HG03196 (cell line): ENCODE results near the gene UMAD1.
"Not testable (repeated sequence)": the region's sequence is repeated elsewhere in the genome, so short reads cannot be mapped to it uniquely, and the experiment has no call there.

ENCODE experiments used
- ATAC-seq: cut with Tn5 transposase; IDR thresholded peaks from one replicate; pipeline ENCODE4 v1.9.1; 2021; ENCODE audit not compliant: unreplicated experiment

Gene UMAD1

GRCh38 chr7:7793249-7793648, 152.7 kb downstream of the UMAD1 start:
- ATAC-seq, result no peak

- ATAC-seq, result no peak
These were observed 153.4 kb downstream of the UMAD1 start for GRCh38 chr7:7793921-7794320.

DNA sequence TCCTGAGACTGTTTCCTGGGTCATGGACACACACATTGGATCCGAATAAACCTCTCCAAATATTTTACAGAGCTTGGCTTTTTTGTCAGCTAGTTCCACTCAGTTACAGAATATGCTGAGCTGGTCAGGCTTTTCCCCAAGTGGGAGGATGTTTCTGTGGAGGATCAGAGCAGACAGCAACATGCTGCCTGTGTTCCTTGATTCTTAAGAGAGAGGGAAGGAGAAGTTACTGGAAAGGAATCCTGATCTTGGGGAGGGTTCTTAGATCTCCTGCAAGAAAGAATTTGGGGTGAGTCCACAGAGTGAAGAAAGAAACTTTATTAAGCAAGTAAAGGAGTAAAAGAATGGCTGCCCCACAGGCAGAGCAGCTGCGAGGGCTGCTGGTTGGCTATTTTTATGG, 154.7 kb downstream of the UMAD1 start:
- no peak for ATAC-seq

DNA sequence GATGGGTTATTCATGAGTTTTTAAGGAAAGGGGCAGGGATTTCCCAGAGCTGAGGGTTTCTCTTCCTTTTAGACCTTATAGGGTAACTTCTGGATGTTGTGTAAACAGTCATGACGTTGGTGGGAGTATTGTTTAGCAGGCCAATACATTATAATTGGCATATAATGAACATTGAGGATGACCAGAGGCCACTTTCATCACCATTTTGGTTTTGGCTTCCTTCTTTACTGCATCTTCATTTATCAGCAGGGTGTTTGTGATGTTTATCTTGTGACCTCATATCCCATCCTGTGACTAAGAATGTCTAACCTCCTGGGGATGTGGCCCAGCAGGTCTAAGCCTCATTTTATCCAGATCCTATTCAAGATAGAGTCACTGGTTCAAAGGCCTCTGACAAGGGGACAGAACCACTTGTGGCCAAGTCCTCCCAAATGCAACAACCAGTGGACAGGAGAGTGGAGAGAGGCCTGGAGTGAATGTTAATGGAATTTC, 155.1 kb downstream of the UMAD1 start:
- ATAC-seq, result no peak

GRCh38 chr7:7798510-7798909, 158.0 kb downstream of the UMAD1 start:
- peak; percentile 81 for ATAC-seq

GRCh38 chr7:7799138-7799537, 158.6 kb downstream of the UMAD1 start:
- no peak for ATAC-seq

GRCh38 chr7:7802531-7802930, 162.0 kb downstream of the UMAD1 start:
- no peak for ATAC-seq

DNA sequence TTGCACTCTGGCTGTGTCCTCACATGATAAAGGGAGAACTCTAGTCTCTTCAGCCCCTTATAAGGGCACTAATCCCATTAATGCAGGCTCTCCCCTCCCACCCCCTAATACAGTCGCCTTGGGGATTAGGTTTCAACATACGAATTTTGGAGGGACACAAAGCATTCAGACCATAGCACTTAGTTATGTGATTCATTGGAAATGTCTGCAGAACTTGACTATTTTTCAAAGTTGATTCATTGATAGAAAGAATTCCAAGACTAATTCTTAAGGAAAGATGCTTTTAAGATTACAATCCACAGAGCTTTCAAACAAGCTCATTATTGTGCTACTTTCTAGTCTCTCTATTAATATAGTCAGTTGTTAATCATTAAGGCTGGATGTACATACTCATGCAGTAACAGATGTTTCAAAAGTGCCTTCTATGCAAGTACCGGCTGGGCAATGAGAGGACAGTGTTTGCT, 163.2 kb downstream of the UMAD1 start:
- peak; percentile 76 for ATAC-seq

DNA sequence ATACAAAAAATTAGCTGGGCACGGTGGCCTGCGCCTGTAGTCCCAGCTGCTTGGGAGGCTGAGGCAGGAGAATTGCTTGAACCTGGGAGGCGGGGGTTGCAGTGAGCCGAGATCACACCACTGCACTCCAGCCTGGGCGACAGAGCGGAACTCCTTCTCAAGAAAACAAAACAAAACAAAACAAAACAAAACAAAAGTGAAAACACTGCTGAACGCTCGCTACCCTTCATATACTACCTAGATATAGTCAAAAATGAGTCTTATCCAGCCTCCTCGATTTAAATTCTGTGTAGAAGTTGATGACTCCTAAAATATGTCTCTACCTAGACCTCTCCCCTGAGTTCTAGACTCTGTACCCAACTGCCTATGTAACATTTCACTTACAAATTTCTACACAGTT, 164.3 kb downstream of the UMAD1 start:
- not testable (repeated sequence) for ATAC-seq

DNA sequence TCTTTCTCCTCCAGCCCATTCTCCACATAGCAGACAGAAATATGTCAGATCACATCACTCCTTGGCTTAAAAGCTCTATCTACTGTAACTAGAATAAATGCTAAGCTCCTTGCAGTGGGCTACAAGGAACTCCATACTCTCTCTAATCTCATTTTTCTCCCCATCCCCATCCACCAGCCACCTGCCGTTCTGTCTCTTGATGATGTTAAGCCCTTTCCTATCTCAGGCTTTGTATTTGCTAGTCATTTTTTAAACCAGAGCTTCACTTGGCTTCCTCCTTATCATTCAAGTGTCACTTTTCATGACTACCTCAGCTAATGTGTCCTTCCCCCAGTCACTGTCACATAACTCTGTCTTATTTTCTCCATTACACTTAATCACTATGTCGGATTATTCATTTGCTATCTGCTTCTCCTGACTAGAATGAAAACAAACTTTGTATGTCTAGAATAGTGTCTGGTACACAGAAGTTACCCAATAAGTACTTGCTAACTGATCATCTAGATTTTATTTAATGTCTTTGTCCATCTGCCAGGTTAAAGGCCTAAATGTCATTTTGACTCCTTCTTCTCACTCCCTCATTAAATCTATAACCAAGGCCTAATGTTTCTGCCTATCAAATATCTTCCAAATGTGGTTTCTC, 165.1 kb downstream of the UMAD1 start:
- no peak for ATAC-seq

DNA sequence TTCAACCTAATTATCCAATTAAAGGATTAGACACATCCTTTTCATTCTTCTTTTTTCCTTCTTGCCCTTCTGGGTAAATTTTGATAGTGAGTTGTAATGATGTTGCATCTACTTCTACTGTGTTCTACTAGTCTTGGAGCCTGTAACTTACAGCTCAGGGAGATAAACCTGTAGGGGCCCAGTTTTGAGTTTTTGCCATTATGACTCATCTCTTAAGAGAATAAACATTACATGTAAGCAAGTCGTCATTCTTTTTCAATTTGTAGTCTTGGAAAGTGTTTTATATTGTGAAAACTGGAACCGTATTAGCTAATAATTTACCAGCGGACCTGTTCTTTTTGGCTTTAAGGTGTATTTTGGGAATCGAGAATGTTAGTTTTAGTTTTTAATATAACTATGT, 167.6 kb downstream of the UMAD1 start:
- no peak for ATAC-seq

DNA sequence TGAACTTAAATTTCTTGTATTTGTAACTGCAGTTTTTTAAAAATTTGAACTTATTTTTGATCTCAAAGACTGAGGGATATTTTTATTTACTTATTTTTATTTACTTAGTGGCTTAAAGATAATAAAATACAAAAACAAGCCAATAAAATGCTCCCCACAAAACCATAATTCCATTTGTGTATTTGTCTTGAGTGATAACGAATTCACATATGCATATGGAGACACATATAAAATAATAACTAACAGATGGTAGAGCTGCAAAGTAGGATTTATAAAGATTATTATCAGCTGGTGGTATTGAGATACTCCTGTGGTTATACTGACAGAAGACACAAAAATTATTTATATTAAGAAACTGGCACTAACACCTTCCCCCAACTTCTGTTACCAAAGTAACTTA, 168.1 kb downstream of the UMAD1 start:
- ATAC-seq, result no peak

DNA sequence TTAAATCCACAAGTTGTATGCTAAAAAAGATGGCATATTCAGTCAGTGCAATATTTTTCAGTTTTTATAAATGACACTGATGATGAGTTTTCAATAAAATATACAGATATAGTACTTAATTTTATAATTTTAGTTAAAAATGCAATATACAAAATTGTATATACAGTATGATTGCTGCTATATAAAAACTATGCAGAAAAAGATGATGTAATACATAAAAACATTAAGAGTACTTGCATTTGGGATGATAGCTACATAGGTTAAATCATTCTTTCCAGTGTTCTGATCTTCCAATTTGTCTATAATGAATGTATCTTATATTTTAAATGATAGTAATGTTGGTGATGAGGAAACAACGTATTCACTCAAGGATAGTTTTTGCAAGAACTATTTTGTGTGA, 169.8 kb downstream of the UMAD1 start:
- ATAC-seq, result no peak

GRCh38 chr7:7810826-7811225, 170.3 kb downstream of the UMAD1 start:
- ATAC-seq, result no peak

- no peak for ATAC-seq
These were observed 171.6 kb downstream of the UMAD1 start for GRCh38 chr7:7812112-7812511.

DNA sequence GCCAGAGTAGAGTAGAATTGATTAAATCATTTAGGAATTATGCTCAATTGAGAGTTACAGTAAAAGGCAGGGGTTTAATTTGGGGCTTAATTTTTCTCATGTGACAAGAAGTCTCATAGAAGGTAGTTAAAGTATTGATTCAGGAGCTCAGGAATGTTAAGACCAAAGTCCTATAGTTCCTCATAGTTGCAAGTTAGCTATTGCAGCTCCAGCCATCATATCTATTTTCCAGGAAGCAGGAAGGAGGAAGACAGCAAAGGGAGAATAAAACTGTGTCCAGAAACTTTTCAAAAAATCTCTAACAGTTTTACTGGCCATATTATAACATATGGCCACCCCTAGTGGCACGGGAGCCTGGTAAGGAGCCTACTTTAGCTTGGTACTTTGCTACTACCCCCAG, 174.8 kb downstream of the UMAD1 start:
- no peak for ATAC-seq

- ATAC-seq, result peak; percentile 37
These were observed 175.5 kb downstream of the UMAD1 start for GRCh38 chr7:7816084-7816483.

- no peak for ATAC-seq
These were observed 176.4 kb downstream of the UMAD1 start for GRCh38 chr7:7816816-7817536.

DNA sequence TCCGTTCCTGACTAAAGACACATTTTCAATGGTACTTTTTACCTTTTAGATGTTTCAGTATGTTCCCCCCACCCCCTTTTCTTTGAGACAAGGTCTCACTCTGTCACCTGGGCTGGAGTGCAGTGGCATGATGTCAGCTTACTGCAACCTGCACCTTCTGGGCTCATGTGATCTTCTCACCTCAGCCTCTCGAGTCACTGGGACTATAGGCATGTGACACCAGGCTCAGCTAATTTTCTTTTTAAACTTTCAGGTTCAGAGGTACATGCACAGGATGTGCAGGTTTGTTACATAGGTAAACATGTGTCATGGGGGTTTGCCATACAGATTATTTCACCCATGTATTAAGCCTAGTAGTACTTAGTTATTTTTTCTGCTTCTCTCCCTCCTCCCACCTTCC, 177.2 kb downstream of the UMAD1 start:
- no peak for ATAC-seq

- ATAC-seq, result not testable (repeated sequence)
These were observed 177.6 kb downstream of the UMAD1 start for GRCh38 chr7:7818179-7818578.

DNA sequence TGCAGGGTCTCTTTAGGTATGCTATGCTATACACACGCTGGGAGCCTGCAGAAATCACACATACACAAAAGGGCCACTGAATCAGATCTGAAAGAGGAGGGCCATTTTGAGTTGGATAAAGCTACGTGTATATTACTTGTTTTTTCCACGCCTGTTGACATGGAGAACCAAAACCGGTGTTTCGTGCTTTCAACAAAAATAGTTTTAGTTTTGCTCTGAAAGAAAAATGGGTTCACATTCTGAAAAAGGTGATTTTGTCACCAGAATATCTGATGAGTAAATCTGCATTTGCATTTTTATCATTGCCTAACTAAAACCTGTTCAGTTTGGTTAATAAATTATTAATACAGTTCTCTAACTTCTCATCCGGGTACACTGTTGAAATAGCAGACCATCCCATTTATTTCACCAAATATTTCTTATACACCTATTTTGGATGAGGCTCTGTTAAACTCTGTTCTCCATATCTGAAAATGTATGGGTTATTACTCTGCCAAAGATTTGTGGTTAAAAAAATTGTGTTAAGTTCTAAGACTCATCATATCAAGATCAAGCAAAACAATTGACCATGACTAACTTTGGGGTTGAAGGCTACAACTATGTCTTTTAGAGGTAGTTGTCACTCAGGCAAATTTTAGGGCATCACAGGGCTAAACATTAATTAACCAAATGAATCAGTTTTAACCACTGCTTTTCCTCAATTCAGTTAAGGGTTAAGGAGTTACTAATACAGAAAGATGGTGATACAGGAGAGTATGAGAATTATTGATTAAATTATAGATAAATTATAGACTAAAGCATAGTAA, 179.1 kb downstream of the UMAD1 start:
- ATAC-seq, result peak; percentile 53

- no peak for ATAC-seq
These were observed 179.9 kb downstream of the UMAD1 start for GRCh38 chr7:7820409-7820808.
